GM12865 (cell line): ENCODE data around the gene SCAPER.
A peak's percentile ranks its signal among the peaks of the same experiment; 100 is the strongest.

Experiments
- DNase-seq: peaks from one replicate; pipeline ENCODE4 v3.0.0; 2010; ENCODE audit warnings: low read depth
- H3K4me3 ChIP-seq: 2 replicates; pipeline ENCODE4 v1.5.1; 2011; ENCODE audit warnings: mild to moderate bottlenecking, low read depth, low read length, control low read depth
- CTCF ChIP-seq: IDR thresholded peaks from 2 replicates; pipeline ENCODE4 v1.5.1; 2011; ENCODE audit warnings: low read length, control low read depth, low read depth, inconsistent platforms; ENCODE audit not compliant: insufficient read depth; ENCODE audit errors: missing control alignments

Gene SCAPER

GRCh38 chr15:76637166-76637565, 268.0 kb downstream of the SCAPER start:
- H3K4me3 ChIP-seq: no peak overlapping the region
- no peak for TF ChIP-seq CTCF

GRCh38 chr15:76636059-76636458, 269.1 kb downstream of the SCAPER start:
- H3K4me3 ChIP-seq: no peak overlapping the region
- no peak for DNase-seq
- no peak for TF ChIP-seq CTCF

More at GRCh38 chr15:76637166-76637565, 268.0 kb downstream of the SCAPER start:
- DNase-seq: no peak

GRCh38 chr15:76626611-76627010, 278.5 kb downstream of the SCAPER start:
- H3K4me3 ChIP-seq: no peak overlapping the region
- DNase-seq: no peak
- no peak for TF ChIP-seq CTCF

GRCh38 chr15:76625267-76625666, 279.9 kb downstream of the SCAPER start:
- no peak for DNase-seq
- H3K4me3 ChIP-seq: no peak overlapping the region
- TF ChIP-seq CTCF: no peak

- TF ChIP-seq CTCF: no peak
- H3K4me3 ChIP-seq: no peak overlapping the region
- DNase-seq: peak; percentile 19
These were observed 290.4 kb downstream of the SCAPER start for GRCh38 chr15:76614725-76615124.

GRCh38 chr15:76588811-76589747, 316.1 kb downstream of the SCAPER start:
- no peak for DNase-seq
- no peak for TF ChIP-seq CTCF
- H3K4me3 ChIP-seq: no peak overlapping the region

GRCh38 chr15:76585576-76585897, 319.6 kb downstream of the SCAPER start:
- no peak for TF ChIP-seq CTCF
- H3K4me3 ChIP-seq: no peak overlapping the region
- DNase-seq: no peak
